ENCODE results near the gene EPHA3.

EPHA3 gene

GRCh38 chr3:89139870-89140269, 32.4 kb downstream of the EPHA3 start:
- Histone ChIP-seq H3K27ac (ENCODE audit: insufficient read depth, low read length, poor library complexity, severe bottlenecking) (no peak overlapping the region), H3K4me3 (ENCODE audit: insufficient read depth, low read depth, low read length, poor library complexity, severe bottlenecking) (no peak overlapping the region), H3K36me3 (ENCODE audit: control insufficient read depth, insufficient read depth, low read length) (no peaks in the 10 kb centered on the region), H3K4me1 (ENCODE audit: control insufficient read depth, insufficient read depth, low read length, poor library complexity, severe bottlenecking) (no peaks in the 10 kb centered on the region), H3K27me3 (replicated peaks; ENCODE audit: control insufficient read depth, insufficient read depth, low read length, poor library complexity, severe bottlenecking) (no peaks in the 10 kb centered on the region), H3K9me3 (ENCODE audit: control insufficient read depth, low read length) (no peaks in the 10 kb centered on the region)
- DNase-seq, result no peak

- Histone ChIP-seq H3K27ac (ENCODE audit: insufficient read depth, low read length, poor library complexity, severe bottlenecking) (no peak overlapping the region), H3K4me1 (ENCODE audit: control insufficient read depth, insufficient read depth, low read length, poor library complexity, severe bottlenecking) (no peaks in the 10 kb centered on the region)
Observed at GRCh38 chr3:89144080-89144479, 36.7 kb downstream of the EPHA3 start.

GRCh38 chr3:89145995-89146394, 38.6 kb downstream of the EPHA3 start:
- Histone ChIP-seq H3K27me3 (replicated peaks; ENCODE audit: control insufficient read depth, insufficient read depth, low read length, poor library complexity, severe bottlenecking) (no peaks in the 10 kb centered on the region), H3K27ac (ENCODE audit: insufficient read depth, low read length, poor library complexity, severe bottlenecking) (no peak overlapping the region), H3K36me3 (ENCODE audit: control insufficient read depth, insufficient read depth, low read length) (no peaks in the 10 kb centered on the region), H3K4me1 (ENCODE audit: control insufficient read depth, insufficient read depth, low read length, poor library complexity, severe bottlenecking) (no peaks in the 10 kb centered on the region), H3K9me3 (ENCODE audit: control insufficient read depth, low read length) (no peaks in the 10 kb centered on the region), H3K4me3 (ENCODE audit: insufficient read depth, low read depth, low read length, poor library complexity, severe bottlenecking) (no peak overlapping the region)
- DNase-seq, result no peak

More at GRCh38 chr3:89144080-89144479, 36.7 kb downstream of the EPHA3 start:
- H3K9me3 ChIP-seq (ENCODE audit: control insufficient read depth, low read length), result no peaks in the 10 kb centered on the region
- no peak for DNase-seq
- no peaks in the 10 kb centered on the region for H3K36me3 ChIP-seq (ENCODE audit: control insufficient read depth, insufficient read depth, low read length)
- no peaks in the 10 kb centered on the region for H3K27me3 ChIP-seq (replicated peaks; ENCODE audit: control insufficient read depth, insufficient read depth, low read length, poor library complexity, severe bottlenecking)
- no peak overlapping the region for H3K4me3 ChIP-seq (ENCODE audit: insufficient read depth, low read depth, low read length, poor library complexity, severe bottlenecking)

GRCh38 chr3:89154416-89154815, 47.0 kb downstream of the EPHA3 start:
- no peak for DNase-seq
- H3K9me3 ChIP-seq (ENCODE audit: control insufficient read depth, low read length), result no peaks in the 10 kb centered on the region
- no peaks in the 10 kb centered on the region for H3K4me1 ChIP-seq (ENCODE audit: control insufficient read depth, insufficient read depth, low read length, poor library complexity, severe bottlenecking)
- no peaks in the 10 kb centered on the region for H3K36me3 ChIP-seq (ENCODE audit: control insufficient read depth, insufficient read depth, low read length)
- H3K4me3 ChIP-seq (ENCODE audit: insufficient read depth, low read depth, low read length, poor library complexity, severe bottlenecking), result no peak overlapping the region
- no peaks in the 10 kb centered on the region for H3K27me3 ChIP-seq (replicated peaks; ENCODE audit: control insufficient read depth, insufficient read depth, low read length, poor library complexity, severe bottlenecking)
- H3K27ac ChIP-seq (ENCODE audit: insufficient read depth, low read length, poor library complexity, severe bottlenecking), result no peak overlapping the region

- no peaks in the 10 kb centered on the region for H3K36me3 ChIP-seq (ENCODE audit: control insufficient read depth, insufficient read depth, low read length)
- no peak overlapping the region for H3K4me3 ChIP-seq (ENCODE audit: insufficient read depth, low read depth, low read length, poor library complexity, severe bottlenecking)
- DNase-seq, result no peak
- no peaks in the 10 kb centered on the region for H3K27me3 ChIP-seq (replicated peaks; ENCODE audit: control insufficient read depth, insufficient read depth, low read length, poor library complexity, severe bottlenecking)
- no peaks in the 10 kb centered on the region for H3K9me3 ChIP-seq (ENCODE audit: control insufficient read depth, low read length)
- H3K27ac ChIP-seq (ENCODE audit: insufficient read depth, low read length, poor library complexity, severe bottlenecking), result no peak overlapping the region
- no peaks in the 10 kb centered on the region for H3K4me1 ChIP-seq (ENCODE audit: control insufficient read depth, insufficient read depth, low read length, poor library complexity, severe bottlenecking)
Observed at GRCh38 chr3:89155811-89156210, 48.4 kb downstream of the EPHA3 start.

GRCh38 chr3:89157575-89157974, 50.2 kb downstream of the EPHA3 start:
- no peak for DNase-seq
- Histone ChIP-seq H3K9me3 (ENCODE audit: control insufficient read depth, low read length) (no peaks in the 10 kb centered on the region), H3K36me3 (ENCODE audit: control insufficient read depth, insufficient read depth, low read length) (no peaks in the 10 kb centered on the region)

GRCh38 chr3:89159605-89160004, 52.2 kb downstream of the EPHA3 start:
- no peaks in the 10 kb centered on the region for H3K4me1 ChIP-seq (ENCODE audit: control insufficient read depth, insufficient read depth, low read length, poor library complexity, severe bottlenecking)
- H3K4me3 ChIP-seq (ENCODE audit: insufficient read depth, low read depth, low read length, poor library complexity, severe bottlenecking), result no peak overlapping the region
- no peaks in the 10 kb centered on the region for H3K9me3 ChIP-seq (ENCODE audit: control insufficient read depth, low read length)
- H3K27ac ChIP-seq (ENCODE audit: insufficient read depth, low read length, poor library complexity, severe bottlenecking), result no peak overlapping the region
- DNase-seq, result no peak
- H3K36me3 ChIP-seq (ENCODE audit: control insufficient read depth, insufficient read depth, low read length), result no peaks in the 10 kb centered on the region
- H3K27me3 ChIP-seq (replicated peaks; ENCODE audit: control insufficient read depth, insufficient read depth, low read length, poor library complexity, severe bottlenecking), result no peaks in the 10 kb centered on the region

More at GRCh38 chr3:89157575-89157974, 50.2 kb downstream of the EPHA3 start:
- Histone ChIP-seq H3K4me3 (ENCODE audit: insufficient read depth, low read depth, low read length, poor library complexity, severe bottlenecking) (no peak overlapping the region), H3K4me1 (ENCODE audit: control insufficient read depth, insufficient read depth, low read length, poor library complexity, severe bottlenecking) (no peaks in the 10 kb centered on the region), H3K27ac (ENCODE audit: insufficient read depth, low read length, poor library complexity, severe bottlenecking) (no peak overlapping the region), H3K27me3 (replicated peaks; ENCODE audit: control insufficient read depth, insufficient read depth, low read length, poor library complexity, severe bottlenecking) (no peaks in the 10 kb centered on the region)

- no peak overlapping the region for H3K27ac ChIP-seq (ENCODE audit: insufficient read depth, low read length, poor library complexity, severe bottlenecking)
Observed at GRCh38 chr3:89164774-89165173, 57.4 kb downstream of the EPHA3 start.

GRCh38 chr3:89165636-89166263, 58.3 kb downstream of the EPHA3 start:
- H3K4me1 ChIP-seq (ENCODE audit: control insufficient read depth, insufficient read depth, low read length, poor library complexity, severe bottlenecking), result no peaks in the 10 kb centered on the region
- no peaks in the 10 kb centered on the region for H3K27me3 ChIP-seq (replicated peaks; ENCODE audit: control insufficient read depth, insufficient read depth, low read length, poor library complexity, severe bottlenecking)
- no peaks in the 10 kb centered on the region for H3K36me3 ChIP-seq (ENCODE audit: control insufficient read depth, insufficient read depth, low read length)
- DNase-seq, result no peak
- H3K4me3 ChIP-seq (ENCODE audit: insufficient read depth, low read depth, low read length, poor library complexity, severe bottlenecking), result no peak overlapping the region
- H3K9me3 ChIP-seq (ENCODE audit: control insufficient read depth, low read length), result no peaks in the 10 kb centered on the region
- no peak overlapping the region for H3K27ac ChIP-seq (ENCODE audit: insufficient read depth, low read length, poor library complexity, severe bottlenecking)

More at GRCh38 chr3:89164774-89165173, 57.4 kb downstream of the EPHA3 start:
- H3K4me3 ChIP-seq (ENCODE audit: insufficient read depth, low read depth, low read length, poor library complexity, severe bottlenecking), result no peak overlapping the region
- no peaks in the 10 kb centered on the region for H3K4me1 ChIP-seq (ENCODE audit: control insufficient read depth, insufficient read depth, low read length, poor library complexity, severe bottlenecking)
- no peak for DNase-seq
- no peaks in the 10 kb centered on the region for H3K27me3 ChIP-seq (replicated peaks; ENCODE audit: control insufficient read depth, insufficient read depth, low read length, poor library complexity, severe bottlenecking)
- no peaks in the 10 kb centered on the region for H3K9me3 ChIP-seq (ENCODE audit: control insufficient read depth, low read length)
- no peaks in the 10 kb centered on the region for H3K36me3 ChIP-seq (ENCODE audit: control insufficient read depth, insufficient read depth, low read length)

- Histone ChIP-seq H3K4me1 (ENCODE audit: control insufficient read depth, insufficient read depth, low read length, poor library complexity, severe bottlenecking) (no peaks in the 10 kb centered on the region), H3K4me3 (ENCODE audit: insufficient read depth, low read depth, low read length, poor library complexity, severe bottlenecking) (no peak overlapping the region), H3K36me3 (ENCODE audit: control insufficient read depth, insufficient read depth, low read length) (no peaks in the 10 kb centered on the region), H3K27ac (ENCODE audit: insufficient read depth, low read length, poor library complexity, severe bottlenecking) (no peak overlapping the region), H3K9me3 (ENCODE audit: control insufficient read depth, low read length) (no peaks in the 10 kb centered on the region), H3K27me3 (replicated peaks; ENCODE audit: control insufficient read depth, insufficient read depth, low read length, poor library complexity, severe bottlenecking) (no peaks in the 10 kb centered on the region)
- DNase-seq, result no peak
Observed at GRCh38 chr3:89171687-89172545, 64.5 kb downstream of the EPHA3 start.

Measured in effector memory CD4-positive, alpha-beta T cell (primary cell).